Measurements from ENCODE around the gene ARHGAP4.

DNA sequence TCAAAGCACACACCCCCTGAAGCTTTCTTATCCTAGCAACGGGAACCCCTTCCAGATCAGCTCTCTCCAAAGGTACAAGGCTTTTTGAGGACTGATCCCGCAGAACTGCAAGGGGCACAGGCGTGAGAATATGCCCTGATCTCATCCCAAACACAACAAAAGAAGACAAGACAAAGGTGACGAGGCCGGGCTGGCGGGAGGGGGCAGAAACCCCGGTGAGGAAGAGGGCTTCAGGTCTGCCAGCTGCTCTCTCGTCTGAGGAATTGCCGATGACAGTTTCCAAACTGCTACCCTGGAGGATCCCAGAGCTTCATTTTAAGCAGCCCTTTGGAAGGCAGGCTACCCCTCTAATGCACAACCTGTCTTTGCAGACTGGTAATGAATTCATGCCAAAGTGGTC lies 42.2 kb upstream of the ARHGAP4 start:
- TF ChIP-seq YY1 (IDR thresholded peaks at IDR 0.05; ENCODE audit: insufficient read depth, insufficient read length) (no peak), ZNF274 (IDR thresholded peaks at IDR 0.05; ENCODE audit: low read depth, low read length) (no peak)

All from NT2/D1 (cell line).